ENCODE results near the gene NRCAM.

Gene NRCAM

GRCh38 chr7:108296911-108297310 lies 159.3 kb downstream of the NRCAM start:
- no peak for TF ChIP-seq GATA1 (IDR thresholded peaks at IDR 0.05; ENCODE audit: low read depth, low read length)
- no peak for TF ChIP-seq POLR2A (IDR thresholded peaks at IDR 0.05; ENCODE audit: low read length)
- no peak for DNase-seq

- no peak for TF ChIP-seq GATA1 (IDR thresholded peaks at IDR 0.05; ENCODE audit: low read depth, low read length)
- no peak for TF ChIP-seq POLR2A (IDR thresholded peaks at IDR 0.05; ENCODE audit: low read length)
- DNase-seq: no peak
Measured at GRCh38 chr7:108294595-108294994, 161.6 kb downstream of the NRCAM start.

DNA sequence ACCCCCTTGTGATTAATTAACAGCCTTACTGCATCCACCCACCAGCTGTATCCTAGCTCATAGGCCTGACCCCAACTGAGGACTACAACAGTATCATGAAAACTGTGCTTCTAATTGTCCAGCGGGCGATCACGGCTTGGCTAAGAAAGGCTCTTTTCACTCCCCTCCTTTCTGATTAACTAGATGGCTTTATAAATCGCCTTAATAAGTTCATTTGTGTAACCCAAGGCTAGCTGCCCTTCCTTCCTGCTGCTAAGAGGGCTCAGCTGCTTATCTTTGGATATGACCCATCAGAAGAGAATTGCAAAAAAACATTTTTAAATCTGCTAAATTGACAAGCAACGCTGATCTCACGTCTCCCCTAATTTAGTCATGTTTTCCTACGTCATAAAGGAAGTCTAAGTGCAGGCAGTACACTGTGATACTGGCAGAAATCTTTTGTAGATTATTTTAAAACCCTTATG lies 163.1 kb downstream of the NRCAM start:
- DNase-seq: no peak
- no peak for TF ChIP-seq GATA1 (IDR thresholded peaks at IDR 0.05; ENCODE audit: low read depth, low read length)
- TF ChIP-seq POLR2A (IDR thresholded peaks at IDR 0.05; ENCODE audit: low read length): no peak

DNA sequence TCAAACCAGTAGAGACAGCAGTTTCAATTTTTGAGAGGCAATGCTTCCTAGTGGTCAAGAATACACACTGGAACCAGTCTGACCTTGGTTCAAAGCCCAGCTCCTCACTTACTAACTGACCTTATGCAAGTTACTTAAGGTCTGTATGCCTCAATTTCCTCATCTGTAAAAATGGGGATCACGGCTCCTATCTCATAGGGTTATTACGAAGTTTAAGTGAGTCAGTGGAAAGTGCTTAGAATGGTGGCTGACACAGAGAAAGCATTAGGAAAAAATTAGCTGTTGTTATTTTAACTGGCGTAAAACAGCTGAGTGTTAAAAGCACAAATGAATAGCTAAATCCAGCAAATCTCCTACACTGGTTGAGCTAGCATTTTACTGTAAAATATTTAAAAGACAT lies 163.7 kb downstream of the NRCAM start:
- TF ChIP-seq GATA1 (IDR thresholded peaks at IDR 0.05; ENCODE audit: low read depth, low read length): no peak
- TF ChIP-seq POLR2A (IDR thresholded peaks at IDR 0.05; ENCODE audit: low read length): no peak
- no peak for DNase-seq

DNA sequence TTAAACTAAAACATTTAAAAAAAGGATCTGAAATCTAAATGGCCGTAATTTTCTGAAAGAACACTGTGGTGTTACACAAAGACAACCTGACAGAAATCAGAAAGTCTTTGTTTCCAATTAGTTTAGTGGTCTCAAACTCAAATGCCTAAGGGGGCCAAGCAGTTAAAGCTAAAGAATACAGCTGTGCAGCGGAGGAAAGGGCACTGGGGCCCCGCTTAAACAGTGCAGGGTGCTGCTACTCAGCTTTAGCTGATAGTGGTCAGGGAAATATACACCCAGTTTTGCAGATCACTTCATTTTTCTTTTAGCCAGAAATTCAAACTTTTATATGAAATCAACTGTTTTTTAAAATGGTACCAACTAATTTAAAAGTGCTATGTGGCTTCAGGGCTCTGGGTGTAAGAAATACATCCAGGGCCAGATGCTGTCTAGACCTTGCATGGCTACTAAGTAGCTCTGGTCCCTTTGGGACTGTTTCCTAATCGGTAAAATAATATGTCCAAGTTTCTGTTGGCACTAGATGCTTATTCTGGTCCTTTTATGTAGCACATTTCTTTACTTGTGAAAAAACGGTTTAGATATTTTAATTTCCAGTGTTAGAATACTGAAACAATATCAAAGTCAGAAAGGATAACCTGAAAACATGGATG lies 164.3 kb downstream of the NRCAM start:
- TF ChIP-seq GATA1 (IDR thresholded peaks at IDR 0.05; ENCODE audit: low read depth, low read length) (no peak), POLR2A (IDR thresholded peaks at IDR 0.05; ENCODE audit: low read length) (no peak)

DNA sequence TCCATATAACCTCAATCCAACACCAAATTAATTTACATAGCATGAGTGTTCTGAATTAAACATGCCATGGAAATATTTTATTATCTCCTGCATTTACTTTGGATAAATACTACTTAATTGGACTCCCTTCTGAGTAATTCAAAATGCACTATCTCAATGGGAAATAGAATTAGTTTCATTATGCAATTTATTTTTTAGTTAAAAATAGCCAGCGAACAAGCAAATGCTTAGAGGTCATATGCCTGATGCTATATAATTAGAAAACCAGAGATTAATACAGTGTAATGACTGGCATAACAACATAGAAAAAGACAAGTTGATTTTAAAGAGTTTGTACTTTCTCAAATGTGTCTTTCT lies 165.1 kb downstream of the NRCAM start:
- TF ChIP-seq GATA1 (IDR thresholded peaks at IDR 0.05; ENCODE audit: low read depth, low read length) (no peak), POLR2A (IDR thresholded peaks at IDR 0.05; ENCODE audit: low read length) (no peak)
- no peak for DNase-seq

More for the DNA sequence above, 164.3 kb downstream of the NRCAM start:
- DNase-seq: no peak

DNA sequence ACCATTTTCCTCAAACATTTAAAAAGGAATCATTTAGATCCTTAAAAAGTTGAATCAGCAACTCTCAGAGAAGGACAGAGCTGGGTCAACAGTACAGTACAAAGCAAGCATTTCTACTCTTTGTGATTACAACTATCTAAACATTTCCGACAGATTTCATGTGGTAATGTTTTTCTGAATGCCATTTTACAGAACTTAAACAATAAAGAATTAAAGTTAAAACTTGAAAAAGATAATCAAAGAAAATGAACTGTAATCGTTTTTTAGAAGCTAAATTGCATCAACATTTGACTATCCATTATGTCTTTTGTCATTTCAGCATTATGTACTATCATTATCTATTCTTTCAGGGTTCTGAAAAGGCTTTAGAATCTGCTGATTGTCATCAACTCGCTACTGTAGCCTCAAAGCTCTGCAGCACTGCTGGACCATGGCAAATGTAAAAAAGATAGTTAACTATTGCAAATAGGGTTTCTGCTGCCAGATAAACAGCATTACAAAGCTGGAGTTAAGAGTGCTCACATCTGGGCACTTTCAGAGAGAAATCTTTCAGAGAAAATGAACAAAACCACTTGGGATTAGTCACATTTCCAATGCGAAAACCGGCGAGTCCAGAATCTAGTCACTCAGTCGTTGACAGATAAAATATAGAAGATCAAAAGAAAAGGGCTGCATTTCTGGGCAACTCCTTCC lies 165.6 kb downstream of the NRCAM start:
- DNase-seq: no peak
- TF ChIP-seq GATA1 (IDR thresholded peaks at IDR 0.05; ENCODE audit: low read depth, low read length) (no peak), POLR2A (IDR thresholded peaks at IDR 0.05; ENCODE audit: low read length) (no peak)

- DNase-seq: no peak
- TF ChIP-seq POLR2A (IDR thresholded peaks at IDR 0.05; ENCODE audit: low read length): no peak
- TF ChIP-seq GATA1 (IDR thresholded peaks at IDR 0.05; ENCODE audit: low read depth, low read length): no peak
Measured at GRCh38 chr7:108289852-108290251, 166.4 kb downstream of the NRCAM start.

DNA sequence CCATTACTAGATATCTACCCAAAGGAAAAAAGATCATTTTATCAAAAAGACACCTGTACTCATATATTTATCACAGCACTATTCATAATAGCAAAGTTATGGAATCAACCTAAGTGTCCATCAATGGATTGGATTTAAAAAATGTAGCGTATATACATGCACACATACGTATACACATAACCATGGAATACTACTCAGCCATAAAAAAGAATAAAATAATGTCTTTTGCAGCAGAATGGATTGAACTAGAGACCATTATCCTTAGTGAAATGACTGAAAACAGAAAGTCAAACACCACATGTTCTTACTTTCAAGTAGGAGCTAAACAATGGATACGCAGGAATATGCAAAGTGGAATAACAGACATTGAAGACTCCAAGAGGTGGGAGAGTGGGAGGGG lies 168.4 kb downstream of the NRCAM start:
- TF ChIP-seq POLR2A (IDR thresholded peaks at IDR 0.05; ENCODE audit: low read length) (no peak), GATA1 (IDR thresholded peaks at IDR 0.05; ENCODE audit: low read depth, low read length) (no peak)
- DNase-seq: no peak

DNA sequence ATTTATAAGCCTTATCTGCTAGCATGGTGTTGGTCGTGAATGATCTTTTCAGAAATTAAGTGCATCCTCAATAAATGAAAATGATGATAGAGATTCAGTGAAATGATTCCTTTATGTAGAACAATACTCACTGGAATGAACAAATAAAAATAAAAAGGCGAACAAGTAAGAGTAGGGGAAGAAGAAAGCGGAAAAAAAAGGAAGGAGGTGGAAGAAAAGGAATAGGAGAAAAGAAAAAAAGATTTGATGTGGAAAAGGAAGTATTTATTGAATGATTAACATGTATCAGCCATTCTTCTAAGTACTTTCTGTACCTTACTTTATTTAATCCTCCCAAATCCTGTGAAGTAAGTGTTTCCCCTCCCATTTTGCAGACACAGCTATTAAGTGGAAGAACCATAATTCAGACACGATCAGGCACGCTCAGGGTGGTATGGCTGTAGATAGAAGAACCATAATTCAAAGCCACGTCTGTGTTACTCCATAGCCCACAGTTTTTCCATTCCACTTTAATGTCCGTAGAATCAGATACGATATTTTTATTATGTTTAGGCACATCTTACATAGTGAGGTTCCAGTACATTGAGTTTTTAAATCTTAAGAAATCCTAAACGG lies 169.8 kb downstream of the NRCAM start:
- DNase-seq: no peak

DNA sequence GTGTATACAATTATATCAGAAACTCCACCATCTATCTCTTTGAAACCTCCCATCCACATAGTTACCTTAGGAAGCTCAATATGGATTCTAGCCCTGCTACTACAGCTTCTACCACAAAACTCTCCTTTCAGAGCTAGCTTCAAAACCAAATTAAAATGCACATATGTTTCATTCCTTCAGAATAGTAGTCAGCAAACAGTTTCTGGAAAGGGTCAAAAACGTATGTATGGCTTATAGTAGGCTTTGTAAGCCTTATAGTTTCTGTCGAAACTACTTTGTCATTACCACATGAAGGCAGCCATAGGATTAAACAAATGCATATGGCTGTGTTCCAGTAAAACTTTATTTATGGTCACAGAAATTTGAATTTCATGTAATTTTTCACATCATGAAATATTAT lies 170.5 kb downstream of the NRCAM start:
- no peak for DNase-seq
- TF ChIP-seq POLR2A (IDR thresholded peaks at IDR 0.05; ENCODE audit: low read length) (no peak), GATA1 (IDR thresholded peaks at IDR 0.05; ENCODE audit: low read depth, low read length) (no peak)

More for the DNA sequence above, 169.8 kb downstream of the NRCAM start:
- no peak for TF ChIP-seq POLR2A (IDR thresholded peaks at IDR 0.05; ENCODE audit: low read length)
- no peak for TF ChIP-seq GATA1 (IDR thresholded peaks at IDR 0.05; ENCODE audit: low read depth, low read length)

DNA sequence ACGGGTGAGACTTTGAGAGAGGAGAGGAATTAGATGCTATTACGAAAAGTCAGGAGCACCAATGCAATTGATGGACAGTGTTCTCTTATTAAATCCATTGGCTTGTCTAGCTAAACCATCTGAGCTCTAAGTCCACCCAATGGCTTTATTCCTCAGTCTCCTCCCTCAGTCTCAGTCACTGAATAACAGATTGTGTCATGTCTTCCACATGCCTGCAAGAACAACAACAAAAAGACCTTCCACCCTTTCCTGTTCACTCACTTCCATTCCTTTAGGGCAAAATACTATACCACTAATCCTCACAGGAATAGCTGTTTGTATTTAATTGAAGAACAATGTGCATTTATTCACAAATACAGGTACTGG lies 171.2 kb downstream of the NRCAM start:
- no peak for TF ChIP-seq GATA1 (IDR thresholded peaks at IDR 0.05; ENCODE audit: low read depth, low read length)
- no peak for TF ChIP-seq POLR2A (IDR thresholded peaks at IDR 0.05; ENCODE audit: low read length)
- DNase-seq: no peak

DNA sequence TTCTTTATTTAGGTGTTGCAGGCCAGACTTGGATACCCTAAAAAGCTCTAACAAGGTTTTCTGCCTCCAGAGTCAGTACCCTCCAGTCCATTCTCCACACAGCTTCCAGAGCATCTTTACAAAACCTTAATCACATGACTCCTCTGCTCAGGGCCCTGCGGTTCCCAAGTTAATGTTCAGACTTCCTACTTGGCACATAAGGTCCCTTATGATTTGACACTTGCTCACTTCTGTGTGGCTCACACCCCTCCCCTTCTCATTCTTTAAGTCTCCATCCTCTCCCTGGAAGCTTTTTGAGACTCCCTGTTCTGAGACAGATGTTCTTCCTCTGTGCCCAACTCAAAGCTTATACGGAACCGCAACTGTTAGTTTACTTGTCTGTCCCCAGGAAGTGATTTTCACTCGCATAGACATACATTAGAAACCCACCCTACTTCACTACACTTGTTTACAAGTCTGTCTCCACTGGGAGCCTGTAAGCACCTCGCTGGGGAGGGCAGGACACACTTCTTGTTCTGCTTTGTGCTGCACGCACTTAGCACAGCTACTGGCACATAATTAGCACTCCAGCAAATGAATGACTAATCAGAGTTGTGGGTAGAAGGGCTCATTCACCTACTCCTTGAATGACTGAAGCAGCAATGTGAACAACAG lies 171.8 kb downstream of the NRCAM start:
- no peak for DNase-seq
- TF ChIP-seq GATA1 (IDR thresholded peaks at IDR 0.05; ENCODE audit: low read depth, low read length): no peak
- no peak for TF ChIP-seq POLR2A (IDR thresholded peaks at IDR 0.05; ENCODE audit: low read length)

GRCh38 chr7:108283252-108283651 lies 173.0 kb downstream of the NRCAM start:
- TF ChIP-seq GATA1 (IDR thresholded peaks at IDR 0.05; ENCODE audit: low read depth, low read length) (no peak), POLR2A (IDR thresholded peaks at IDR 0.05; ENCODE audit: low read length) (no peak)
- no peak for DNase-seq
